Choroid plexus epithelial cell (primary cell): ENCODE measurements around the gene PDE5A.

Experiments used
- DNase-seq: peaks from one replicate; pipeline ENCODE4 v3.0.0-alpha.2; 2010; ENCODE audit warnings: low read depth
- H3K4me3 ChIP-seq: 2 replicates; pipeline ENCODE4 v1.5.1; 2011; ENCODE audit warnings: low read depth, mild to moderate bottlenecking, control low read depth, low read length, moderate library complexity
- TF ChIP-seq, protein P1 (sequence below): conservative IDR thresholded peaks from 2 replicates; pipeline ENCODE4 v1.5.1; 2011; ENCODE audit warnings: low read depth, mild to moderate bottlenecking, control low read depth, inconsistent platforms, low read length, moderate library complexity

PDE5A gene

DNA sequence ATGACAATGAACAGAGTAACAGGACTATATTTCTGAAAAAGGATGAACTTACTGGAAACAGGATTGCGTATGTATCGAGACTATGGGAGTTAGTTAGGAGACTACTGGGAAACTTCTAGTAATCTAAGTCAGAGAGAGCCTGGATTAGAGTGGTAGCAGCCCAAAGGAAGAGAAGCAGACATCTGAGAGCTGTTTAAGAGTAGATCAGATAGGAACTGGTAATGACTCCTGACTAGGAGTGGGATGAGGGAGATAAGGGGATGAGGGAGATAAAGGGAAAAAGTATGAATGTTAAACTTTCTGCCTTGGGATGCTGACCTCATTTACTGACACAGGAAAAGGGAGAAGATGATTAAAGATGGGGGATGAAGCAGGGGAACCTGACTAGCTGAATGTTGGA, 116.2 kb downstream of the PDE5A start:
- no peak for DNase-seq
- TF ChIP-seq, protein P1, sequence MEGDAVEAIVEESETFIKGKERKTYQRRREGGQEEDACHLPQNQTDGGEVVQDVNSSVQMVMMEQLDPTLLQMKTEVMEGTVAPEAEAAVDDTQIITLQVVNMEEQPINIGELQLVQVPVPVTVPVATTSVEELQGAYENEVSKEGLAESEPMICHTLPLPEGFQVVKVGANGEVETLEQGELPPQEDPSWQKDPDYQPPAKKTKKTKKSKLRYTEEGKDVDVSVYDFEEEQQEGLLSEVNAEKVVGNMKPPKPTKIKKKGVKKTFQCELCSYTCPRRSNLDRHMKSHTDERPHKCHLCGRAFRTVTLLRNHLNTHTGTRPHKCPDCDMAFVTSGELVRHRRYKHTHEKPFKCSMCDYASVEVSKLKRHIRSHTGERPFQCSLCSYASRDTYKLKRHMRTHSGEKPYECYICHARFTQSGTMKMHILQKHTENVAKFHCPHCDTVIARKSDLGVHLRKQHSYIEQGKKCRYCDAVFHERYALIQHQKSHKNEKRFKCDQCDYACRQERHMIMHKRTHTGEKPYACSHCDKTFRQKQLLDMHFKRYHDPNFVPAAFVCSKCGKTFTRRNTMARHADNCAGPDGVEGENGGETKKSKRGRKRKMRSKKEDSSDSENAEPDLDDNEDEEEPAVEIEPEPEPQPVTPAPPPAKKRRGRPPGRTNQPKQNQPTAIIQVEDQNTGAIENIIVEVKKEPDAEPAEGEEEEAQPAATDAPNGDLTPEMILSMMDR = no peak
- no peak overlapping the region for H3K4me3 ChIP-seq

DNA sequence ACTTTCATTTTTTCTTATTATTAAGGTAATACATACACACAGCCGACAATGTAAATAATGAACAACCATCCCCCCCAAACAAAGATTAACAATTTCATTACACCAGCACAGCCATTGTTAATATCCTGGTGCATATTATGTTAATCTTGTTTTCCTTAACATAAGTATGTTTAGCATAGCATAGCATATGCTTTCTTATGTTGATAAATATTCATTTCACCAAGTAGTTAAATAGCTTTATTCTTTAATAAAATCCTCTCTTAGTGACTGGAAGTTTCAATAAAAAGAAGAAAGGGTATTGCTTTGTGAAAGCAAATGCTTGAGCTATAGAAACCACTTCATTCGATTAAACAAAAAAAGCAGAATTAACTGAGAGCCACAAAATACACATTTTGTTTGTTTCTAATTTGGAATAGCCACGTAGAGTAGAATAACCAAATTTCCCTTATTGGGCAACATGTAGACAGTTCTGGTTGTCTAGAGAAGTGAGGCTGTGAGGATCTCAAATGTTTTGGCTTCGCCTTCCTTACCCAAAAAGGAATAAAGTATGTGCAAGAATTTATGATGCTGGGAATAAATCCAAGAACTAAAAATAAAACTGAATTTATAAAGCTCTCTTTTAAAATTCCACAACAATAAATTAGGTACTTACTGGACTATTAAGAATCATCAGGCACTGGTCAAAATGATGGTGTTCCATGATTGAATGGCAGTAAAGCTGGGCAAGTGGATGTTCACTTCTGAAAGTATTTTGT, 118.0 kb downstream of the PDE5A start:
- no peak overlapping the region for H3K4me3 ChIP-seq
- no peak for DNase-seq
- TF ChIP-seq, protein P1 = no peak

GRCh38 chr4:119508281-119508680, 120.3 kb downstream of the PDE5A start:
- DNase-seq = peak; percentile 57
- TF ChIP-seq, protein P1 = no peak
- no peak overlapping the region for H3K4me3 ChIP-seq

- peak; percentile 41 for DNase-seq
- H3K4me3 ChIP-seq = no peak overlapping the region
- TF ChIP-seq, protein P1 = no peak
Measured at GRCh38 chr4:119506806-119507205, 121.8 kb downstream of the PDE5A start.

DNA sequence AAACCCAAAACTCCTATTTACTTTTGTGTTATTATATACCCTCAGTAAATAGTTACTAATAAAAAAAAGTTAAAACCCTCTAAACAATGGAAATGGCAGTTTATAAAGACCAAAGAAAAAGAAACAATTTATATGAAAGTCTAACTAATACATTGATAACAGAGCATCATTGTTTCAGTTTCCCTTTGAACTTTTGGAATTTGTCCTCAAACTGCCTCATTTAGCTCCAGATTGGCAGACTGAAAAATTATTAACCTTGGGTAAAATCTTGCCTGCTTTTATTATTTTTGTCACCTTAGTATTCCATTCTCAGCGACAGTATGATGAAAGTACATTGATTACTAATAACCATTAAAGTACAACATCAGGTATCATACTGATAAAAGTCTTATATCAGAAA, 124.0 kb downstream of the PDE5A start:
- no peak overlapping the region for H3K4me3 ChIP-seq
- DNase-seq = no peak
- TF ChIP-seq, protein P1 = no peak

DNA sequence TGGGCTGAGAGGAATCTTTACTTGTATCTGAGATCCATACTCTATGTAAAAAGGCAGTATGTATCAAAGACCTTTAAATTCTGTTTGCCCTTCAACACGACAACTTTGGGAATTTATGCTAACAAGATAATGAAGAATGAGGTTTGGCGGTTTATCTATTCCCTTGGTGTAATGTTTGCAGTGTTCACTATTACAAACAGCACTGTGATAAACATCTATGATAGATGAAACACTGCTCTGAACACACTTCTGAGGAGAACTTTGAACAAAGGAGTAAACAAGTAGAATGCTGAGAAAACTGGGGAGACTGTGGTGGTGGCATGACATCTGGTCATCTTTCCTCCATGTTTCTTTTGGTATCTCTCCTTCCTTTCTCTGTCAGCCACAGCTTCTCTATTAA, 126.9 kb downstream of the PDE5A start:
- H3K4me3 ChIP-seq = no peak overlapping the region
- no peak for DNase-seq
- TF ChIP-seq, protein P1 = no peak

DNA sequence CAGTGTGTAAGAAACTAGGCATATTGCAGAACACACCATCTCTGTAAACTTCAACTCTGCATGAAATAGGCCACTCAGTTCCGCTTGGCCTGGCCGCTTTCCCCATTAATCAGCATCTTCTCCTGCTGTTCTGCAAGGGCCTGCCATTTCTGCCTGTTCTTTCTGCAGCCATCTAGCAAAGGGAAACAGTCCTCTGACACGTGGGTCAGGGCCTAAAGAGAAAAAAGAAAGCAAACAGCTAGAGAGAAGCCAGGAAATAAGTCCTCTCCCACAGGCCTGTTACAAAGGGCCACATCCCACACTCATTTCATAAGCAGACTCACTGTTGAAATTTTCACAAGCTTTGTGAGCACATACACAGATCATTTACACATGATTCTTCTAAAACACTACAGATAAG, 130.1 kb downstream of the PDE5A start:
- TF ChIP-seq, protein P1 = no peak
- DNase-seq = peak; percentile 96
- no peak overlapping the region for H3K4me3 ChIP-seq
